Keratinocyte (primary cell): ENCODE measurements around the gene RMDN3.

Experiments
- CTCF ChIP-seq, 3 experiments: IDR thresholded peaks in 1 of 3; conservative IDR thresholded peaks in 1 of 3; optimal IDR thresholded peaks in 1 of 3; 2 replicates in 2 of 3; 3 replicates in 1 of 3; pipeline versions ENCODE3 to v1.5.1; 2011; ENCODE audit warnings: low read length in 3 of 3, mild to moderate bottlenecking in 3 of 3, moderate library complexity in 2 of 3, control low read depth in 1 of 3, inconsistent platforms in 1 of 3; ENCODE audit not compliant: insufficient read depth in 2 of 3; ENCODE audit errors: extremely low read depth in 1 of 3
- EZH2 ChIP-seq: IDR thresholded peaks from one replicate; pipeline ENCODE4 v1.6.1; 2012; ENCODE audit warnings: inconsistent platforms, mild to moderate bottlenecking, low read length, moderate library complexity

- no peak for TF ChIP-seq CTCF (optimal IDR thresholded peaks at IDR 0.05 in 1 of 3, IDR thresholded peaks at IDR 0.05 in 1 of 3, conservative IDR thresholded peaks at IDR 0.05 in 1 of 3; ENCODE audit: extremely low read depth in 1 of 3, insufficient read depth in 2 of 3, low read length in 3 of 3)
- no peak for TF ChIP-seq EZH2
These were observed 8.1 kb upstream of the RMDN3 start for GRCh38 chr15:40762919-40763800.
